K562 (cell line): ENCODE measurements around the gene PTAFR.

Experiments used
- JUND ChIP-seq, 2 experiments: IDR thresholded peaks; 2 replicates in 1 of 2; 3 replicates in 1 of 2; pipeline ENCODE4 v1.6.1; 2011; ENCODE audit warnings: borderline replicate concordance in 2 of 2, low read depth in 2 of 2, low read length in 2 of 2, improper control_type of control experiment in 1 of 2, missing biosample characterization in 1 of 2, missing genetic modification characterization in 1 of 2, missing genetic modification reagents in 1 of 2
- KDM4B ChIP-seq, 2 experiments: fragments of 450-650 bp in 1 of 2; sonication (generic) in 1 of 2; IDR thresholded peaks; 2 replicates each; pipeline ENCODE4 v1.6.1; 2016 to 2017; ENCODE audit warnings: borderline replicate concordance in 2 of 2, antibody characterized with exemption in 1 of 2, low read depth in 1 of 2, mild to moderate bottlenecking in 1 of 2
- KLF10 ChIP-seq: fragments of 250-450 bp; sonication (Bioruptor Pico); IDR thresholded peaks from 2 replicates; pipeline ENCODE4 v1.6.1; 2021; ENCODE audit warnings: matching md5 sums
- MTF1 ChIP-seq: fragments of 250-450 bp; sonication (Bioruptor Pico); IDR thresholded peaks from 2 replicates; pipeline ENCODE4 v1.9.0; 2021; ENCODE audit warnings: moderate library complexity, mild to moderate bottlenecking, inconsistent platforms, borderline replicate concordance
- MXI1 ChIP-seq: IDR thresholded peaks from 2 replicates; pipeline ENCODE4 v1.6.1; 2011; ENCODE audit warnings: low read depth, mild to moderate bottlenecking, improper control_type of control experiment, low read length
- POLR2A ChIP-seq: fragments of 450-650 bp; conservative IDR thresholded peaks from 2 replicates; pipeline ENCODE4 v1.6.1; 2016
- TBP ChIP-seq: optimal IDR thresholded peaks from 2 replicates; pipeline ENCODE3; 2011; ENCODE audit warnings: low read depth, low read length, improper control_type of control experiment
- TCF7 ChIP-seq: sonication (generic); IDR thresholded peaks from 2 replicates; pipeline ENCODE4 v1.6.1; 2016; ENCODE audit warnings: antibody characterized with exemption, borderline replicate concordance
- ZFX ChIP-seq: sonication (generic); formaldehyde crosslinking; IDR thresholded peaks from 2 replicates; pipeline ENCODE4 v1.8.0; 2022; ENCODE audit warnings: mild to moderate bottlenecking, missing genetic modification reagents, moderate library complexity
- ZNF695 ChIP-seq: fragments of 450-650 bp; formaldehyde crosslinking; IDR thresholded peaks from 2 replicates; pipeline ENCODE4 v1.4.0; 2020; ENCODE audit warnings: mild to moderate bottlenecking, moderate library complexity
- TF ChIP-seq, protein P1 (sequence below): fragments of 250-450 bp; sonication (Bioruptor Pico); IDR thresholded peaks from 2 replicates; pipeline ENCODE4 v1.5.0; 2020; ENCODE audit warnings: mild to moderate bottlenecking, borderline replicate concordance
- TF ChIP-seq, protein P2 (sequence below), 3 experiments: IDR thresholded peaks in 2 of 3; conservative IDR thresholded peaks in 1 of 3; 2 replicates each; pipeline ENCODE4 v1.5.1; 2011 to 2012; ENCODE audit warnings: low read length in 3 of 3, mild to moderate bottlenecking in 3 of 3, control low read depth in 2 of 3, improper control_type of control experiment in 1 of 3, inconsistent platforms in 1 of 3, low read depth in 1 of 3, mixed read lengths in 1 of 3, moderate library complexity in 1 of 3; ENCODE audit not compliant: insufficient read depth in 2 of 3
- TF ChIP-seq, protein P3 (sequence below): sonication (generic); formaldehyde crosslinking; IDR thresholded peaks from 2 replicates; pipeline ENCODE4 v1.8.1; 2023; ENCODE audit warnings: mild to moderate bottlenecking, missing genetic modification reagents, moderate library complexity
- TF ChIP-seq, protein P4 (sequence below): fragments of 450-650 bp; formaldehyde crosslinking; IDR thresholded peaks from 2 replicates; pipeline ENCODE4 v1.4.0; 2020; ENCODE audit warnings: mild to moderate bottlenecking

DNA sequence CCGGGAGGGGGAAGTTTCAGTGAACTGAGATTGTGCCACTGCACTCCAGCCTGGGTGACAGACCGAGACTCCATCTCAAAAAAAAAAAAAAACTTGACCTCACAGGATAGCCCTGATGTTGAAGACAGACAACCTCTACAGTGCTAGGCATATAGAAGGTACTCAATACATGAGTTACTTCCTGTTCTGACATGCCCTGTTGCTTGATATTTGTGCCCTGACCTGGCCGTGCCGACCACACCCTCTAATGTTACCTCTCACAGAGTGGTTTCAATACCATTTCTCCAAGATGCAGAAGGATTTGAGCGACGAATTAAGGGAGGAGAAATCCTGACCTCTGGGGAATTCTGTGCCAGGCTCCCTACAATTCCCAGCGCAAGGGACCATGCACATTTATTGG lies 5.2 kb downstream of the PTAFR start:
- no peak for TF ChIP-seq JUND (IDR thresholded peaks at IDR 0.05; ENCODE audit: borderline replicate concordance, low read depth, low read length)
- TF ChIP-seq JUND (tag; IDR thresholded peaks at IDR 0.05; ENCODE audit: borderline replicate concordance, low read depth, low read length): no peak
- TF ChIP-seq MTF1 (CRISPR knock-in tag): no peak
- TF ChIP-seq, protein P1, sequence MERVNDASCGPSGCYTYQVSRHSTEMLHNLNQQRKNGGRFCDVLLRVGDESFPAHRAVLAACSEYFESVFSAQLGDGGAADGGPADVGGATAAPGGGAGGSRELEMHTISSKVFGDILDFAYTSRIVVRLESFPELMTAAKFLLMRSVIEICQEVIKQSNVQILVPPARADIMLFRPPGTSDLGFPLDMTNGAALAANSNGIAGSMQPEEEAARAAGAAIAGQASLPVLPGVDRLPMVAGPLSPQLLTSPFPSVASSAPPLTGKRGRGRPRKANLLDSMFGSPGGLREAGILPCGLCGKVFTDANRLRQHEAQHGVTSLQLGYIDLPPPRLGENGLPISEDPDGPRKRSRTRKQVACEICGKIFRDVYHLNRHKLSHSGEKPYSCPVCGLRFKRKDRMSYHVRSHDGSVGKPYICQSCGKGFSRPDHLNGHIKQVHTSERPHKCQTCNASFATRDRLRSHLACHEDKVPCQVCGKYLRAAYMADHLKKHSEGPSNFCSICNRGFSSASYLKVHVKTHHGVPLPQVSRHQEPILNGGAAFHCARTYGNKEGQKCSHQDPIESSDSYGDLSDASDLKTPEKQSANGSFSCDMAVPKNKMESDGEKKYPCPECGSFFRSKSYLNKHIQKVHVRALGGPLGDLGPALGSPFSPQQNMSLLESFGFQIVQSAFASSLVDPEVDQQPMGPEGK: no peak
- TF ChIP-seq, protein P2, sequence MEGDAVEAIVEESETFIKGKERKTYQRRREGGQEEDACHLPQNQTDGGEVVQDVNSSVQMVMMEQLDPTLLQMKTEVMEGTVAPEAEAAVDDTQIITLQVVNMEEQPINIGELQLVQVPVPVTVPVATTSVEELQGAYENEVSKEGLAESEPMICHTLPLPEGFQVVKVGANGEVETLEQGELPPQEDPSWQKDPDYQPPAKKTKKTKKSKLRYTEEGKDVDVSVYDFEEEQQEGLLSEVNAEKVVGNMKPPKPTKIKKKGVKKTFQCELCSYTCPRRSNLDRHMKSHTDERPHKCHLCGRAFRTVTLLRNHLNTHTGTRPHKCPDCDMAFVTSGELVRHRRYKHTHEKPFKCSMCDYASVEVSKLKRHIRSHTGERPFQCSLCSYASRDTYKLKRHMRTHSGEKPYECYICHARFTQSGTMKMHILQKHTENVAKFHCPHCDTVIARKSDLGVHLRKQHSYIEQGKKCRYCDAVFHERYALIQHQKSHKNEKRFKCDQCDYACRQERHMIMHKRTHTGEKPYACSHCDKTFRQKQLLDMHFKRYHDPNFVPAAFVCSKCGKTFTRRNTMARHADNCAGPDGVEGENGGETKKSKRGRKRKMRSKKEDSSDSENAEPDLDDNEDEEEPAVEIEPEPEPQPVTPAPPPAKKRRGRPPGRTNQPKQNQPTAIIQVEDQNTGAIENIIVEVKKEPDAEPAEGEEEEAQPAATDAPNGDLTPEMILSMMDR (IDR thresholded peaks at IDR 0.05 in 2 of 3, conservative IDR thresholded peaks at IDR 0.05 in 1 of 3; ENCODE audit: insufficient read depth in 2 of 3, low read depth in 1 of 3, low read length in 3 of 3): no peak
- no peak for TF ChIP-seq KDM4B (IDR thresholded peaks at IDR 0.05; ENCODE audit: borderline replicate concordance in 2 of 2, low read depth in 1 of 2)
- no peak for TF ChIP-seq ZNF695 (CRISPR knock-in tag)
- TF ChIP-seq, protein P3, sequence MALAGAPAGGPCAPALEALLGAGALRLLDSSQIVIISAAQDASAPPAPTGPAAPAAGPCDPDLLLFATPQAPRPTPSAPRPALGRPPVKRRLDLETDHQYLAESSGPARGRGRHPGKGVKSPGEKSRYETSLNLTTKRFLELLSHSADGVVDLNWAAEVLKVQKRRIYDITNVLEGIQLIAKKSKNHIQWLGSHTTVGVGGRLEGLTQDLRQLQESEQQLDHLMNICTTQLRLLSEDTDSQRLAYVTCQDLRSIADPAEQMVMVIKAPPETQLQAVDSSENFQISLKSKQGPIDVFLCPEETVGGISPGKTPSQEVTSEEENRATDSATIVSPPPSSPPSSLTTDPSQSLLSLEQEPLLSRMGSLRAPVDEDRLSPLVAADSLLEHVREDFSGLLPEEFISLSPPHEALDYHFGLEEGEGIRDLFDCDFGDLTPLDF (CRISPR knock-in tag): no peak
- TF ChIP-seq, protein P4, sequence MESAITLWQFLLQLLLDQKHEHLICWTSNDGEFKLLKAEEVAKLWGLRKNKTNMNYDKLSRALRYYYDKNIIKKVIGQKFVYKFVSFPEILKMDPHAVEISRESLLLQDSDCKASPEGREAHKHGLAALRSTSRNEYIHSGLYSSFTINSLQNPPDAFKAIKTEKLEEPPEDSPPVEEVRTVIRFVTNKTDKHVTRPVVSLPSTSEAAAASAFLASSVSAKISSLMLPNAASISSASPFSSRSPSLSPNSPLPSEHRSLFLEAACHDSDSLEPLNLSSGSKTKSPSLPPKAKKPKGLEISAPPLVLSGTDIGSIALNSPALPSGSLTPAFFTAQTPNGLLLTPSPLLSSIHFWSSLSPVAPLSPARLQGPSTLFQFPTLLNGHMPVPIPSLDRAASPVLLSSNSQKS (CRISPR knock-in tag): no peak
- no peak for TF ChIP-seq ZFX (CRISPR knock-in tag)
- no peak for TF ChIP-seq POLR2A
- TF ChIP-seq TBP: no peak
- TF ChIP-seq KLF10 (CRISPR knock-in tag): no peak
- TF ChIP-seq MXI1: no peak
- TF ChIP-seq TCF7: no peak
